GM12874 (cell line): ENCODE measurements around the gene ZNF672.

Experiments
- CTCF ChIP-seq: IDR thresholded peaks from 2 replicates; pipeline ENCODE4 v1.5.1; 2011; ENCODE audit warnings: low read depth, mild to moderate bottlenecking, control low read depth, low read length, moderate library complexity; ENCODE audit not compliant: insufficient read depth

ZNF672 gene

GRCh38 chr1:248800459-248800858 lies 37.6 kb upstream of the ZNF672 start:
- TF ChIP-seq CTCF = no peak

- no peak for TF ChIP-seq CTCF
Measured at GRCh38 chr1:248802454-248802853, 35.6 kb upstream of the ZNF672 start.

GRCh38 chr1:248804771-248805681 lies 33.0 kb upstream of the ZNF672 start:
- TF ChIP-seq CTCF = no peak

GRCh38 chr1:248805876-248806275 lies 32.1 kb upstream of the ZNF672 start:
- no peak for TF ChIP-seq CTCF

- peak; percentile 90 for TF ChIP-seq CTCF
Measured at GRCh38 chr1:248807067-248807737, 30.8 kb upstream of the ZNF672 start.

GRCh38 chr1:248808876-248809275 lies 29.1 kb upstream of the ZNF672 start:
- no peak for TF ChIP-seq CTCF

- no peak for TF ChIP-seq CTCF
Measured at GRCh38 chr1:248810000-248810726, 27.9 kb upstream of the ZNF672 start.
